ENCODE results near the gene SNX22. TPM values are rescaled to one million over a fixed set of nuclear protein-coding genes. Genes with fewer than 3 reads are reported as not detected.
A peak's percentile ranks its signal among the peaks of the same experiment; 100 is the strongest.

SNX22 gene
- total RNA-seq, 4 donors from 2014 or later = 0.19 TPM; not detected in 3

GRCh38 chr15:64162478-64162868 is 10.9 kb downstream of the SNX22 start:
- intact Hi-C loops (cut with DNase I) = loop anchor here (10.0 kb wide), 1 partner anchor 222 kb away; the partner anchor contains the start of genes PCLAF and TRIP4
- DNase-seq = no peak
- WGBS, 2 donors = 0% methylated on average over 3 of the region's 21 CpGs
- Histone ChIP-seq H3K4me3 (peak overlapping the region; percentile 63 to 99 (median 84)), H3K27me3 (no peaks in the 10 kb centered on the region), H3K36me3 (peaks cover 34 to 44% (median 37%) of the 10 kb centered on the region in 3 donors), H3K27ac (peak overlapping the region; percentile 84 to 95 (median 92)), H3K9me3 (no peaks in the 10 kb centered on the region), H3K4me1 (peaks cover 18 to 52% (median 31%) of the 10 kb centered on the region in 3 donors)
- no peak for TF ChIP-seq CTCF (IDR thresholded peaks at IDR 0.05)

DNA sequence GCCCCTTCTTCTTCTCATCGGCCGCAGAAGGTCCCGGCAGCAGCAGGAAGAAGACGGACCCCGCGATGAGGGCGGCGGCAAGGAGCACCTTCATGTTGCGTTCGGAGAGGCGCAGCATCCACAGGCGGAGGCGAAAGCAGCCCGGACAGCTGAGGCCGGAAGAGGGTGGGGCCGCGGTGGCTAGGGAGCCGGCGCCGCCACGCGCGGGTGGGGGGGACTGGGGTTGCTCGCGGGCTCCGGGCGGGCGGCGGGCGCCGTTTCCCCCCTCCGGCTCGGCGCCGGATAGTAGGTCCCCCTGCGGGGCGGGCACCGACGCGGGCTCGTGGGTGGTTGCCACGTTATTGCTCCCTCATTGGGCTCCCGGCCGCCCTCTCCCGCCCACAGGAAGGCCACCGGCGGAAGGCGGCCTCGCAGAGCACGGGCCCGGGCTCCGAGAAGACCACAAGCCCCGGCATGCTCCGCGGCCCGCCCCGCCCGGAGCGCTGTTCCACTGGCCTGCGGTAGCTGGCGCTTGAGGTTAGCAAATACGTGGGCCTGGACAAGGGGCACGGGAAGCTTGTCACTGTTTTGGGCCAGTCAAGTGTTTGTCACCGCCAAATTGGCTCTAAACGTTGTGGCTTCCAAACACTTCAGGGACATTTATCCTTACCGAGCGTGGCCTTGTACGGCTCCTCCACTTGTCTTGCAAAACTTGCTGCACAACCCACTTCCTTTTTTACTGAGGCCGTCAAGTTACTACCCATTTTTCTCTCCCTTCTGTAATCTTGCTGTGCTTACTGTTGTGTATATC is 11.5 kb downstream of the SNX22 start, which contains the start of gene PPIB:
PPIB (minus strand) TSS at position 154 of the 790 bp plus-strand sequence; CDS start at position 118, 36 bp downstream.
- H3K4me1 ChIP-seq = peaks cover 18 to 52% (median 31%) of the 10 kb centered on the region in 3 donors
- DNase-seq = peak; percentile 87
- intact Hi-C loops (cut with DNase I) = loop anchor here (10.0 kb wide), 1 partner anchor 222 kb away; the partner anchor contains the start of genes PCLAF and TRIP4
- H3K9me3 ChIP-seq = no peaks in the 10 kb centered on the region
- H3K36me3 ChIP-seq = peaks cover 28 to 38% (median 32%) of the 10 kb centered on the region in 3 donors
- H3K27me3 ChIP-seq = no peaks in the 10 kb centered on the region
- peak in 5 of 6 experiments; percentile 23 to 49 (median 35) for TF ChIP-seq CTCF (IDR thresholded peaks at IDR 0.05)
- peak in 2 of 4 donors; percentile 61 to 82 for TF ChIP-seq POLR2A (IDR thresholded peaks at IDR 0.05)
- 1 to 2% methylated on average over 9 to 14 of the region's 69 CpGs for WGBS, 2 donors
- H3K4me3 ChIP-seq = peak within 1 kb of the TSS; percentile 63 to 99 (median 84)
- H3K27ac ChIP-seq = peak within 1 kb of the TSS; percentile 85 to 95 (median 92)

DNA sequence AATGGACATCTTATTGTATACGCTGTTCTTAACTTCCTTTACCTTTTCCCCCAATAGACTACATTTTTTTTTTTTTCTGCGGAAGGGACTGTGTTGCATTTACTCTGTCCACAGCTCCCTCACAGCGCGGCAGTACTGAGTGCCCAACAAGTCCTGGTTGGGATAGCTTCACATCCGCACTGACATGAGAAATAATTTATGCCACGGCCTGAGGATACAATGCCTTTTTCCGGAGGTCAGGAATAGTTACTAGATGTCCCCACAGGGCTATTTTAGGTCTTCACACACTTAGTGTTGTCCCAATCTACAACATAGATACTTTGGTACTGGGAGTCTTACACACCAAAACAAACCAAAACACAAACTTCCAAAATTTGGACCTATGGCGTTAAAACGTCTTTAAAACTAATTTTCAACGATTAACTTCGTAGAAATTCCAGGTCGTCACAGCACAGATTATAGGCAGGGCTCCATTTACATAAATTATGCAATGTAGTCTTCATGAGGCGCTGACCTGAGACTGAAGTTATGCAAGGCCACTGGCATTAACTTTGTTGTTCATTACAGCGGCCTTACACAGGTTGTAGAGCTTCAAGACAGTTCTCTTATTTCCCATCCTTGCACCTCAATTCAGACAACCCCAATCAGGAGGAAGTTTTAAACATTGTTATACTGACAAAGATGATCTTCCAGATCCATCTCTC is 12.3 kb downstream of the SNX22 start:
- peak overlapping the region; percentile 63 to 99 (median 84) for H3K4me3 ChIP-seq
- DNase-seq = no peak

DNA sequence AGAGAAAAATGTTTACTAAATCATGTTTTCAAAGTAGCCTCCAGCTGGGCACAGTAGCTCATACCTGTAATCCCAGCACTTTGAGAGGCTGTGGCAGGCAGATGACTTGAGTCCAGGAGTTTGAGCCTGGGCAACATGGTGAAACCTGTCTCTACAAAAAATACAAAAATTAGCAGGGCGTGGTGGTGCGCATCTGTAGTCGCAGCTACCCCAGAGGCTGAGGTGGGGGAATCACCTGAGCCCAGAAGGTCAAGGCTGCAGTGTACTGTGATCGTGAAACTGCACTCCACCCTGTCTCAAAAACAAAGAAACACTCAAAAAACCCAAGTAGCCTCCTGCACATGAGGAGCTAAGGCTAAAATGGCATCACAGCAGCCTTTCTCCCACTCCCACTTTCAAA is 12.9 kb downstream of the SNX22 start:
- no peak overlapping the region for H3K4me3 ChIP-seq
- H3K27me3 ChIP-seq = no peaks in the 10 kb centered on the region
- DNase-seq = no peak
- peaks cover 18 to 41% (median 26%) of the 10 kb centered on the region in 3 donors for H3K4me1 ChIP-seq
- peak overlapping the region in 2 of 4 donors; percentile 85 to 93 for H3K27ac ChIP-seq
- H3K36me3 ChIP-seq = peaks cover 14 to 24% (median 19%) of the 10 kb centered on the region in 3 donors
- H3K9me3 ChIP-seq = no peaks in the 10 kb centered on the region
- TF ChIP-seq POLR2A (IDR thresholded peaks at IDR 0.05) = no peak
- no peak for TF ChIP-seq CTCF (IDR thresholded peaks at IDR 0.05)
- intact Hi-C loops (cut with DNase I) = loop anchor here (10.0 kb wide), 1 partner anchor 220 kb away; the partner anchor contains the start of genes PCLAF and TRIP4
- 67 to 94% methylated on average over 4 of the region's 4 CpGs for WGBS, 2 donors

More for the DNA sequence above, 12.3 kb downstream of the SNX22 start:
- Histone ChIP-seq H3K27me3 (no peaks in the 10 kb centered on the region), H3K27ac (peak overlapping the region; percentile 85 to 95 (median 92)), H3K36me3 (peaks cover 20 to 30% (median 25%) of the 10 kb centered on the region in 3 donors), H3K9me3 (no peaks in the 10 kb centered on the region), H3K4me1 (peaks cover 18 to 46% (median 30%) of the 10 kb centered on the region in 3 donors)
- WGBS, 2 donors = 42 to 51% methylated on average over 14 of the region's 14 CpGs
- intact Hi-C loops (cut with DNase I) = loop anchor here (10.0 kb wide), 1 partner anchor 221 kb away; the partner anchor contains the start of genes PCLAF and TRIP4
- no peak for TF ChIP-seq CTCF (IDR thresholded peaks at IDR 0.05)
- TF ChIP-seq POLR2A (IDR thresholded peaks at IDR 0.05) = no peak

Data from esophagus squamous epithelium (tissue), 5 donors.